HG02885 (cell line): ENCODE results near the gene AGO1.
"Not testable (repeated sequence)": the region's sequence is repeated elsewhere in the genome, so short reads cannot be mapped to it uniquely, and the experiment has no call there.

Source experiments
- ATAC-seq: cut with Tn5 transposase; IDR thresholded peaks from one replicate; pipeline ENCODE4 v1.9.1; 2021; ENCODE audit warnings: mild to moderate bottlenecking; ENCODE audit not compliant: unreplicated experiment, poor library complexity

The AGO1 gene

DNA sequence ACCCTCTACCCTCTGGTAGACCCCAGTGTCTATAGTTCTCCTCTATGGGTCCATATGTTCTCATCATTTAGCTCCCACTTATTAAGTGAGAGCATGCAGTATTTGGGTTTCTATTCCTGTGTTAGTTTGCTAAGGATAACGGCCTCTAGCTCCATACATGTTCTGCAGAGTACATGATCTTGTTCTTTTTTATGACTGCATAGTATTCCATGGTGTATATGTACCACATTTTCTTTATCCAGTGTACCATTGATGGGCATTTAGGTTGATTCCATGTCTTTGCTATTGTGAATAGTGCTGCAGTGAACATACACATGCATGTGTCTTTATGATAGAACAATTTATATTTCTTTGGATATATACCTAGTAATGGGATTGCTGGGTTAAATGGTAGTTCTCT lies 81.3 kb downstream of the AGO1 start:
- not testable (repeated sequence) for ATAC-seq

DNA sequence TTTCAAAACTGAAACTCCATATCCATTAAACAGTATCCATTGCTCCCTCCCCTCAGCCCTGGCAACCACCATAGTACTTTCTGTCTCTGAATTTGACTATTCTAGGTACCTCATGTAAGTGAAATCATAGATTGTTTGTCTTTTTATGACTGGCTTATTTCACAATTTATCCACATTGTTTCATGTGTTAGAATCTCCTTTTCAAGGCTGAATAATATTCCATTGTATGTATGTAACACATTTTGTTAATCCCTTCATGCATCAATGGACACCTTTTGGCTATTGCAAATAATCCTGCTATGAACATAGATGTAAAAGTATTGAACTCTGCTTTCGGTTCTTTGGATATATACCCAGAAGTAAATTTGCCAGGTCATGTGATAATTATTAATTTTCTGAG lies 85.4 kb downstream of the AGO1 start:
- ATAC-seq: no peak

DNA sequence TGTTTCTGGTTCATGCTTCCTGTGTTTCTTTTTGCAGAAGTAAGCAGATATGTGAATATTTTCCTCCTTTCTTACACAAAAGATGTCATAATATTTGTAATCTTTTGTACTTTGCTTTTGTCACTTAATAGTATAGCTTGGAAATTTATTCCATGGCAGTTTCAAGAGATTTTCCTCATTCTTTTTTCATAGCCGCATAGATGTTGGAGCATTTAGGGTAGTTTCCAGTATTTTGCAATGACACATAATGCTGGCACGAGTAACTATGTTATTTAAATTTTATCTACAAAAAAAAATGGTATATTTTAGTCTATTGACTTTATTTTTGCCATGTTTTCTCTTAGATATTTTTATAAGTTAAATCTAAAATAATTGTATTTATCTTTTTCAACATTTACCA lies 88.6 kb downstream of the AGO1 start:
- ATAC-seq: no peak

DNA sequence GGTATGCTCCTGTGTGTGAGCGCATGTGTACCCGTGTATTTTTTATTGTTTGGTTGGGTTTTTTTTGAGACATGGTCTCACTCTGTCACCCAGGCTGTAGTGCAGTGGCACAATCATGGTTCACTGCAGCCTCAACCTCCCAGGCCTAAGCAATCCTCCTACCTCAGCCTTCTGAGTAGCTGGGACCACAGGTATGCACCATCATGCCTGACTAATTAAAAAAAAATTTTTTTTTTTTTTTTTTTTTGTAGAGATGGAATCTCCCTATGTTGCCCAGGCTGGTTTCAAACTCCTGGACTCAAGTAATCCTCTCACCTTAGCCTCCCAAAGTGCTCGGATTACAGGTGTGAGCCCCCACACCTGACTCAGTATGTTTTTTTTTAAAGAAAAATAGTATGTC lies 89.6 kb downstream of the AGO1 start:
- ATAC-seq: not testable (repeated sequence)

DNA sequence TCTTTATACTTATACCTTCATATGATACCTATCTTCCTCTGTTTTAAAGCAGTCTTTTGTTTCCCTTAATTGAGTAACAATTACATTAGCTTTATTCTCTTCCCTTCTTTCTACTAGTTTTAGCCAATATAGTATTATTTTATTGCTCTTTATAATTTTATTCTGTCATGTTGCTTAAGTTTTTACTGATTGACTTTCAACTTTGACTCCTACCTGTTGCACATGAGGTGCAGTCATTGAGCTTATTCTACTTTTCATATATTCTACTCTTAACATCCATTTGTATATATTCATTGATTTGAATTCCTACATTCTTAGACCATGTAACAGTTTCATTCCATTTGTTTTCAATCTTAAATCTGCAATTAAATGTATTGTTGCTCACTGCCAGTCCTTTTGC lies 97.1 kb downstream of the AGO1 start:
- no peak for ATAC-seq
